ENCODE measurements around the gene PNKP. TPM values are rescaled to one million over a fixed set of nuclear protein-coding genes. Genes with fewer than 3 reads are reported as not detected.

The PNKP gene
- total RNA-seq = 10 to 100 TPM; 64.4 to 65.9 TPM

GRCh38 chr19:49866933-49867782 is at the start of gene PNKP:
Gene PNKP (minus strand): TSS chr19:49867576. CDS start chr19:49867204, 372 bp downstream.
- Mint-ChIP-seq H3K27me3 (ENCODE audit: low read depth) (no peaks in the 10 kb centered on the region), H3K9me3 (no peaks in the 10 kb centered on the region), H3K4me1 (ENCODE audit: low read depth) (peaks cover 52% of the 10 kb centered on the region), H3K36me3 (ENCODE audit: low read depth) (peaks cover 31% of the 10 kb centered on the region), H3K27ac (no peak within 1 kb of the TSS), H3K4me3 (no peak within 1 kb of the TSS)
- intact Hi-C loops (cut with micrococcal nuclease) = loop anchor here (5.0 to 10.0 kb wide), 2 partner anchors 118 to 150 kb away; no protein-coding TSS in a partner anchor
- peak; percentile 94 for DNase-seq
- CTCF ChIA-PET = interaction anchor here (0.7 to 1.3 kb wide), 2 partner anchors 10 to 17 kb away, joined by 3 read pairs; partner anchors contain the start of gene PTOV1

GRCh38 chr19:49915271-49915670 is 47.9 kb upstream of the PNKP start:
- no peak overlapping the region for H3K4me3 Mint-ChIP-seq
- no peaks in the 10 kb centered on the region for H3K27me3 Mint-ChIP-seq (ENCODE audit: low read depth)
- peaks cover 47% of the 10 kb centered on the region for H3K4me1 Mint-ChIP-seq (ENCODE audit: low read depth)
- no peak for DNase-seq
- intact Hi-C loops (cut with micrococcal nuclease) = no loop called here
- CTCF ChIA-PET = no interaction called here
- peak overlapping the region; percentile 10 for H3K27ac Mint-ChIP-seq
- H3K9me3 Mint-ChIP-seq = no peaks in the 10 kb centered on the region
- H3K36me3 Mint-ChIP-seq (ENCODE audit: low read depth) = peaks cover 56% of the 10 kb centered on the region

GRCh38 chr19:49913720-49914119 is 46.3 kb upstream of the PNKP start:
- H3K36me3 Mint-ChIP-seq (ENCODE audit: low read depth) = peaks cover 61% of the 10 kb centered on the region
- no peak overlapping the region for H3K4me3 Mint-ChIP-seq
- H3K27ac Mint-ChIP-seq = peak overlapping the region; percentile 90
- H3K27me3 Mint-ChIP-seq (ENCODE audit: low read depth) = no peaks in the 10 kb centered on the region
- no peaks in the 10 kb centered on the region for H3K9me3 Mint-ChIP-seq
- CTCF ChIA-PET = no interaction called here
- H3K4me1 Mint-ChIP-seq (ENCODE audit: low read depth) = peaks cover 51% of the 10 kb centered on the region
- no peak for DNase-seq
- intact Hi-C loops (cut with micrococcal nuclease) = no loop called here

- intact Hi-C loops (cut with micrococcal nuclease) = no loop called here
- no peak overlapping the region for H3K4me3 Mint-ChIP-seq
- H3K36me3 Mint-ChIP-seq (ENCODE audit: low read depth) = peaks cover 62% of the 10 kb centered on the region
- no peaks in the 10 kb centered on the region for H3K27me3 Mint-ChIP-seq (ENCODE audit: low read depth)
- CTCF ChIA-PET = interaction anchor here (1.6 kb wide), 1 partner anchor 23 kb away, joined by 6 read pairs; no protein-coding TSS in a partner anchor
- H3K9me3 Mint-ChIP-seq = no peaks in the 10 kb centered on the region
- no peak for DNase-seq
- peaks cover 49% of the 10 kb centered on the region for H3K4me1 Mint-ChIP-seq (ENCODE audit: low read depth)
- H3K27ac Mint-ChIP-seq = peak overlapping the region; percentile 90
Measured at GRCh38 chr19:49912965-49913685, 45.7 kb upstream of the PNKP start.

- no peaks in the 10 kb centered on the region for H3K27me3 Mint-ChIP-seq (ENCODE audit: low read depth)
- peak overlapping the region; percentile 90 for H3K27ac Mint-ChIP-seq
- peak overlapping the region; percentile 17 for H3K4me3 Mint-ChIP-seq
- no peaks in the 10 kb centered on the region for H3K9me3 Mint-ChIP-seq
- H3K4me1 Mint-ChIP-seq (ENCODE audit: low read depth) = peaks cover 48% of the 10 kb centered on the region
- DNase-seq = peak; percentile 65
- intact Hi-C loops (cut with micrococcal nuclease) = loop anchor here (1.0 kb wide), 2 partner anchors 14 to 18 kb away; partner anchors contain the start of genes ATF5 and NUP62
- CTCF ChIA-PET = interaction anchor here (0.6 to 1.6 kb wide), 9 partner anchors 9 to 194 kb away, joined by 3 to 6 read pairs (median 4); no protein-coding TSS in a partner anchor
- H3K36me3 Mint-ChIP-seq (ENCODE audit: low read depth) = peaks cover 61% of the 10 kb centered on the region
Measured at GRCh38 chr19:49911381-49912145, 44.2 kb upstream of the PNKP start.

GRCh38 chr19:49910179-49910578 is 42.8 kb upstream of the PNKP start:
- intact Hi-C loops (cut with micrococcal nuclease) = no loop called here

GRCh38 chr19:49908480-49909420 is 41.4 kb upstream of the PNKP start:
- H3K9me3 Mint-ChIP-seq = no peaks in the 10 kb centered on the region
- H3K4me1 Mint-ChIP-seq (ENCODE audit: low read depth) = peaks cover 54% of the 10 kb centered on the region
- intact Hi-C loops (cut with micrococcal nuclease) = no loop called here
- CTCF ChIA-PET = interaction anchor here (0.6 kb wide), 1 partner anchor 327 kb away, joined by 4 read pairs; no protein-coding TSS in a partner anchor
- no peaks in the 10 kb centered on the region for H3K27me3 Mint-ChIP-seq (ENCODE audit: low read depth)
- peak overlapping the region; percentile 56 for H3K27ac Mint-ChIP-seq
- H3K36me3 Mint-ChIP-seq (ENCODE audit: low read depth) = peaks cover 52% of the 10 kb centered on the region
- no peak for DNase-seq
- H3K4me3 Mint-ChIP-seq = no peak overlapping the region

More at GRCh38 chr19:49910179-49910578, 42.8 kb upstream of the PNKP start:
- Mint-ChIP-seq H3K36me3 (ENCODE audit: low read depth) (peaks cover 61% of the 10 kb centered on the region), H3K27ac (peak overlapping the region; percentile 56), H3K4me1 (ENCODE audit: low read depth) (peaks cover 50% of the 10 kb centered on the region), H3K27me3 (ENCODE audit: low read depth) (no peaks in the 10 kb centered on the region), H3K9me3 (no peaks in the 10 kb centered on the region), H3K4me3 (no peak overlapping the region)
- CTCF ChIA-PET = interaction anchor here (1.3 kb wide), 1 partner anchor 11 kb away, joined by 4 read pairs; no protein-coding TSS in a partner anchor
- no peak for DNase-seq

- no peak for DNase-seq
- Mint-ChIP-seq H3K27ac (no peak overlapping the region), H3K9me3 (no peaks in the 10 kb centered on the region), H3K4me1 (ENCODE audit: low read depth) (peaks cover 51% of the 10 kb centered on the region), H3K36me3 (ENCODE audit: low read depth) (peaks cover 44% of the 10 kb centered on the region), H3K27me3 (ENCODE audit: low read depth) (no peaks in the 10 kb centered on the region), H3K4me3 (no peak overlapping the region)
- intact Hi-C loops (cut with micrococcal nuclease) = no loop called here
- CTCF ChIA-PET = no interaction called here
Measured at GRCh38 chr19:49907745-49908446, 40.5 kb upstream of the PNKP start.

GRCh38 chr19:49906879-49907564 is 39.6 kb upstream of the PNKP start:
- Mint-ChIP-seq H3K4me1 (ENCODE audit: low read depth) (peaks cover 44% of the 10 kb centered on the region), H3K27me3 (ENCODE audit: low read depth) (no peaks in the 10 kb centered on the region), H3K27ac (peak overlapping the region; percentile 35), H3K4me3 (no peak overlapping the region), H3K36me3 (ENCODE audit: low read depth) (peaks cover 39% of the 10 kb centered on the region), H3K9me3 (no peaks in the 10 kb centered on the region)
- intact Hi-C loops (cut with micrococcal nuclease) = no loop called here
- no peak for DNase-seq
- CTCF ChIA-PET = no interaction called here

GRCh38 chr19:49904136-49904535 is 36.8 kb upstream of the PNKP start:
- Mint-ChIP-seq H3K4me1 (ENCODE audit: low read depth) (peaks cover 25% of the 10 kb centered on the region), H3K9me3 (no peaks in the 10 kb centered on the region), H3K4me3 (no peak overlapping the region), H3K27ac (no peak overlapping the region), H3K27me3 (ENCODE audit: low read depth) (no peaks in the 10 kb centered on the region), H3K36me3 (ENCODE audit: low read depth) (peaks cover 22% of the 10 kb centered on the region)
- CTCF ChIA-PET = no interaction called here
- intact Hi-C loops (cut with micrococcal nuclease) = no loop called here
- no peak for DNase-seq

All from activated naive CD4-positive, alpha-beta T cell treated with anti-CD3 and anti-CD28 coated beads for 36 hours (primary cell).